Dendritic cell treated with granulocyte-macrophage colony-stimulating factor and Interleukin-4, amounts not matched to agents 40 ng/mL and 50 ng/mL, for 4 days (primary cell): ENCODE measurements around the gene PRRG2.
A peak's percentile ranks its signal among the peaks of the same experiment; 100 is the strongest.

Source experiments
- H3K27ac Mint-ChIP-seq: one replicate; pipeline ENCODE4 v1.8.0; 2022; ENCODE audit warnings: mild to moderate bottlenecking, mixed read lengths
- H3K27me3 Mint-ChIP-seq: one replicate; pipeline ENCODE4 v1.8.0; 2022; ENCODE audit warnings: mild to moderate bottlenecking, mixed read lengths
- H3K36me3 Mint-ChIP-seq: one replicate; pipeline ENCODE4 v1.8.0; 2022; ENCODE audit warnings: low read depth, mixed read lengths
- H3K4me1 Mint-ChIP-seq: one replicate; pipeline ENCODE4 v1.8.0; 2022; ENCODE audit warnings: low read depth, mixed read lengths
- H3K4me3 Mint-ChIP-seq: one replicate; pipeline ENCODE4 v1.8.0; 2022; ENCODE audit warnings: mild to moderate bottlenecking, moderate library complexity, mixed read lengths
- H3K9me3 Mint-ChIP-seq: one replicate; pipeline ENCODE4 v1.8.0; 2022; ENCODE audit warnings: mixed read lengths
- intact Hi-C: fragments of 100-400 bp; cut with micrococcal nuclease; formaldehyde crosslinking; loops from one replicate; pipeline ENCODE4 v1.15.0; 2022

PRRG2 gene

GRCh38 chr19:49552749-49553148 lies 28.4 kb upstream of the PRRG2 start:
- intact Hi-C loops: no loop called here
- H3K9me3 Mint-ChIP-seq: no peaks in the 10 kb centered on the region
- H3K4me3 Mint-ChIP-seq: peak overlapping the region; percentile 68
- H3K27me3 Mint-ChIP-seq: no peaks in the 10 kb centered on the region
- peak overlapping the region; percentile 91 for H3K27ac Mint-ChIP-seq
- peaks cover 45% of the 10 kb centered on the region for H3K4me1 Mint-ChIP-seq
- H3K36me3 Mint-ChIP-seq: peaks cover 81% of the 10 kb centered on the region

GRCh38 chr19:49553451-49554271 lies 27.5 kb upstream of the PRRG2 start:
- intact Hi-C loops: no loop called here

GRCh38 chr19:49554701-49555181 lies 26.4 kb upstream of the PRRG2 start:
- H3K9me3 Mint-ChIP-seq: no peaks in the 10 kb centered on the region
- intact Hi-C loops: no loop called here

More at GRCh38 chr19:49553451-49554271, 27.5 kb upstream of the PRRG2 start:
- peaks cover 81% of the 10 kb centered on the region for H3K36me3 Mint-ChIP-seq
- no peaks in the 10 kb centered on the region for H3K9me3 Mint-ChIP-seq
- peaks cover 47% of the 10 kb centered on the region for H3K4me1 Mint-ChIP-seq
- no peaks in the 10 kb centered on the region for H3K27me3 Mint-ChIP-seq
- no peak overlapping the region for H3K4me3 Mint-ChIP-seq
- peak overlapping the region; percentile 91 for H3K27ac Mint-ChIP-seq

GRCh38 chr19:49555600-49556411 lies 25.3 kb upstream of the PRRG2 start:
- Mint-ChIP-seq H3K9me3 (no peaks in the 10 kb centered on the region), H3K27ac (no peak overlapping the region), H3K4me3 (no peak overlapping the region), H3K4me1 (peaks cover 59% of the 10 kb centered on the region), H3K36me3 (peaks cover 79% of the 10 kb centered on the region), H3K27me3 (no peaks in the 10 kb centered on the region)
- intact Hi-C loops: no loop called here

More at GRCh38 chr19:49554701-49555181, 26.4 kb upstream of the PRRG2 start:
- H3K27me3 Mint-ChIP-seq: no peaks in the 10 kb centered on the region
- H3K4me3 Mint-ChIP-seq: no peak overlapping the region
- H3K36me3 Mint-ChIP-seq: peaks cover 81% of the 10 kb centered on the region
- peak overlapping the region; percentile 91 for H3K27ac Mint-ChIP-seq
- peaks cover 49% of the 10 kb centered on the region for H3K4me1 Mint-ChIP-seq

- no peaks in the 10 kb centered on the region for H3K9me3 Mint-ChIP-seq
- intact Hi-C loops: no loop called here
- peaks cover 79% of the 10 kb centered on the region for H3K36me3 Mint-ChIP-seq
- H3K27me3 Mint-ChIP-seq: no peaks in the 10 kb centered on the region
- H3K4me1 Mint-ChIP-seq: peaks cover 61% of the 10 kb centered on the region
- no peak overlapping the region for H3K27ac Mint-ChIP-seq
- no peak overlapping the region for H3K4me3 Mint-ChIP-seq
Observed at GRCh38 chr19:49556412-49557398, 24.4 kb upstream of the PRRG2 start.

- H3K27ac Mint-ChIP-seq: no peak overlapping the region
- no peak overlapping the region for H3K4me3 Mint-ChIP-seq
- intact Hi-C loops: no loop called here
- H3K27me3 Mint-ChIP-seq: no peaks in the 10 kb centered on the region
- peaks cover 74% of the 10 kb centered on the region for H3K36me3 Mint-ChIP-seq
- H3K4me1 Mint-ChIP-seq: peaks cover 55% of the 10 kb centered on the region
- H3K9me3 Mint-ChIP-seq: no peaks in the 10 kb centered on the region
Observed at GRCh38 chr19:49557641-49558325, 23.3 kb upstream of the PRRG2 start.

GRCh38 chr19:49558591-49558990 lies 22.5 kb upstream of the PRRG2 start:
- Mint-ChIP-seq H3K4me3 (no peak overlapping the region), H3K27ac (no peak overlapping the region), H3K36me3 (peaks cover 70% of the 10 kb centered on the region), H3K9me3 (no peaks in the 10 kb centered on the region), H3K27me3 (no peaks in the 10 kb centered on the region), H3K4me1 (peaks cover 53% of the 10 kb centered on the region)
- intact Hi-C loops: no loop called here

GRCh38 chr19:49559443-49559842 lies 21.7 kb upstream of the PRRG2 start:
- Mint-ChIP-seq H3K27me3 (no peaks in the 10 kb centered on the region), H3K9me3 (no peaks in the 10 kb centered on the region), H3K4me1 (peaks cover 47% of the 10 kb centered on the region), H3K4me3 (no peak overlapping the region), H3K36me3 (peaks cover 62% of the 10 kb centered on the region), H3K27ac (no peak overlapping the region)
- intact Hi-C loops: no loop called here

- peaks cover 45% of the 10 kb centered on the region for H3K4me1 Mint-ChIP-seq
- H3K9me3 Mint-ChIP-seq: no peaks in the 10 kb centered on the region
- H3K27me3 Mint-ChIP-seq: no peaks in the 10 kb centered on the region
- H3K4me3 Mint-ChIP-seq: no peak overlapping the region
- H3K36me3 Mint-ChIP-seq: peaks cover 61% of the 10 kb centered on the region
- intact Hi-C loops: no loop called here
- H3K27ac Mint-ChIP-seq: no peak overlapping the region
Observed at GRCh38 chr19:49559928-49560327, 21.2 kb upstream of the PRRG2 start.

GRCh38 chr19:49560358-49560900 lies 20.7 kb upstream of the PRRG2 start:
- H3K4me3 Mint-ChIP-seq: no peak overlapping the region
- H3K9me3 Mint-ChIP-seq: no peaks in the 10 kb centered on the region
- no peaks in the 10 kb centered on the region for H3K27me3 Mint-ChIP-seq
- H3K4me1 Mint-ChIP-seq: peaks cover 47% of the 10 kb centered on the region
- H3K36me3 Mint-ChIP-seq: peaks cover 61% of the 10 kb centered on the region
- H3K27ac Mint-ChIP-seq: peak overlapping the region; percentile 18
- intact Hi-C loops: no loop called here

- intact Hi-C loops: no loop called here
- Mint-ChIP-seq H3K4me1 (peaks cover 52% of the 10 kb centered on the region), H3K4me3 (no peak overlapping the region), H3K9me3 (no peaks in the 10 kb centered on the region), H3K27ac (peak overlapping the region; percentile 28), H3K27me3 (no peaks in the 10 kb centered on the region), H3K36me3 (peaks cover 44% of the 10 kb centered on the region)
Observed at GRCh38 chr19:49564616-49565045, 16.5 kb upstream of the PRRG2 start.

GRCh38 chr19:49565261-49565660 lies 15.9 kb upstream of the PRRG2 start:
- Mint-ChIP-seq H3K27me3 (no peaks in the 10 kb centered on the region), H3K4me1 (peaks cover 47% of the 10 kb centered on the region), H3K36me3 (peaks cover 37% of the 10 kb centered on the region), H3K9me3 (no peaks in the 10 kb centered on the region), H3K4me3 (no peak overlapping the region), H3K27ac (peak overlapping the region; percentile 28)
- intact Hi-C loops: no loop called here

GRCh38 chr19:49566302-49566701 lies 14.8 kb upstream of the PRRG2 start:
- Mint-ChIP-seq H3K9me3 (no peaks in the 10 kb centered on the region), H3K36me3 (peaks cover 34% of the 10 kb centered on the region), H3K4me3 (no peak overlapping the region), H3K27me3 (no peaks in the 10 kb centered on the region), H3K27ac (no peak overlapping the region), H3K4me1 (peaks cover 45% of the 10 kb centered on the region)
- intact Hi-C loops: no loop called here
